Measurements from ENCODE around the gene HELQ. TPM values are rescaled to one million over a fixed set of nuclear protein-coding genes. Genes with fewer than 3 reads are reported as not detected.

HELQ gene
- total RNA-seq, 1 donor from 2014 or later: 15.7 TPM

DNA sequence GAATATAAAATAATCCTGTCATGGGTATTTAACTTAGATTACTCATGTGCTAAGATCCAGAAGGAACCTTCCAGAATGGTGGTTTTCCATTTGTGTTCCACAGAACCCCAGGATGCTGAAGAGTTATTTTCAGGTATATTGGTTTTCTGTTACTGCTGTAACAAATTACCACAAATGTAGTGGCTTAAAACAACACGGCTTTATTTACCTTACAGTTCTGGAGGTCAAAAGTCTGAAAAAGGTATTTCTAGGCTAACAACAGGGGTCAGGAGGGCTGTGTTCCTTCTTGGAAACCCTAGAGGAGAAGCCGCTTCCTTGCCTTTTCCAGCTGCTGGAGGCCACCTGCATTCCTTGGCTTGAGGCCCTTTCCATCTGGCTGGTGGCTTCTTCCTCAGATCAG, 63.1 kb downstream of the HELQ start:
- peaks cover 2% of the 10 kb centered on the region for H3K27me3 Mint-ChIP-seq (ENCODE audit: low read depth)
- no peak for DNase-seq (ENCODE audit: low read depth, low spot score)
- no peak overlapping the region for H3K27ac Mint-ChIP-seq (ENCODE audit: unreplicated experiment)
- H3K4me3 Mint-ChIP-seq: no peak overlapping the region
- H3K9me3 Mint-ChIP-seq: no peaks in the 10 kb centered on the region
- no peak for TF ChIP-seq CTCF (conservative IDR thresholded peaks at IDR 0.05)
- H3K36me3 Mint-ChIP-seq (ENCODE audit: low read depth): peaks cover 2% of the 10 kb centered on the region
- H3K4me1 Mint-ChIP-seq: no peaks in the 10 kb centered on the region

DNA sequence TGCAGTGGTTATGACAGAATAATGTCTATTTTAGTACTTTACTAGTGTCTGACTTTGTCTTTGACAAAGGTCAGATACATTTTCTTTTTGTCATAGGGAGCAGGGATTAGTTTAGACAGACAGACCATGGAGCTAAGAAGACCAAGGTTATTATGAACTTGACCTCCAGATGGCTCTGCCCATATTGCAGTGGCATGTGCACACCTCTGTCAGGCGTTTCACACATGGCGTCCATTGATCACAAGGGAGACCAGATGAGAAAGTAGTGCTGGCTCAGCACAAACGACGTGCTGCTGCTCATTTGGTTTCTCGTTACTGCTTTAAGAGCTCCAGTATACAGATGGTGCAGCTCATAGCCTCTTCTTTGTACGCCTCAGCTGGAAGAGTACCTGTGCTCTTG, 64.7 kb downstream of the HELQ start:
- Mint-ChIP-seq H3K27me3 (ENCODE audit: low read depth) (peaks cover 2% of the 10 kb centered on the region), H3K27ac (ENCODE audit: unreplicated experiment) (no peak overlapping the region), H3K36me3 (ENCODE audit: low read depth) (no peaks in the 10 kb centered on the region), H3K4me1 (no peaks in the 10 kb centered on the region), H3K9me3 (no peaks in the 10 kb centered on the region), H3K4me3 (no peak overlapping the region)
- no peak for DNase-seq (ENCODE audit: low read depth, low spot score)
- no peak for TF ChIP-seq CTCF (conservative IDR thresholded peaks at IDR 0.05)

DNA sequence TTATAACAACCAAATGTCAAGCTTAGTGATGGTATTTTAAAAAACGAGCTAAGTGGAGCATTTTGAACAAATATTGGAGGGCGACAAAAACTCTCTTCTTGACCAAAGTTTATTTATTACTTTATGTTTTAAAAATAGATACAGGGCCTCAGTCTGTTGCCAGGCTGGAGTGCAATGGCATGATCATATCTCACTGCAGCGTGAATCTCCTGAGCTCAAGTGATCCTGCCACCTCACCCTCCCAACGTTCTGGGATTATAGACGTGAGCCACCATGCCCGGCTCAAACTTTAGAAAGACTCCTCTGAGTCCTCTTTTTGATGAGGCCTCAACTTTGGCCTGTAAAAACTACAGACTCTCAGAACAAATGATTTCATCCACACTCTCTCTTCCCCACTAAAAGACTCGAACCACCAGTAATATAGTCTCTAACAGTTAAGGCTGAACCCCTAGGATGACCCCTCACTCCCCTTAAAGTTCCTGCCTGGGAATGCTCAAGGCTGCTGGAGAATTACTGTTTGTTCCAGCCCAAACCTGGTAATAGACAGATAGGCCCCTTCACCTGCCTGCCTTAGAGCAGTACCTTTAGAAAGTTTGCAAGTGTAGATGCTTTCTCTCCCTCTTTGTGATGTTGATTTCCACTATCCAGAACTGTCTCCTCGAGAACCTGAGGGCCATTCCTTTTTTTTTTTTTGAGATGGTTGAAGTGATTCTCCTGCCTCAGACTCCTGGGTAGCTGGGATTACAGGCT, 65.7 kb downstream of the HELQ start:
- H3K36me3 Mint-ChIP-seq (ENCODE audit: low read depth): no peaks in the 10 kb centered on the region
- no peak overlapping the region for H3K27ac Mint-ChIP-seq (ENCODE audit: unreplicated experiment)
- H3K27me3 Mint-ChIP-seq (ENCODE audit: low read depth): peaks cover 2% of the 10 kb centered on the region
- no peaks in the 10 kb centered on the region for H3K9me3 Mint-ChIP-seq
- no peaks in the 10 kb centered on the region for H3K4me1 Mint-ChIP-seq
- no peak for TF ChIP-seq CTCF (conservative IDR thresholded peaks at IDR 0.05)
- no peak for DNase-seq (ENCODE audit: low read depth, low spot score)
- no peak overlapping the region for H3K4me3 Mint-ChIP-seq

- no peaks in the 10 kb centered on the region for H3K4me1 Mint-ChIP-seq
- H3K27ac Mint-ChIP-seq (ENCODE audit: unreplicated experiment): no peak overlapping the region
- H3K9me3 Mint-ChIP-seq: peaks cover 3% of the 10 kb centered on the region
- peaks cover 2% of the 10 kb centered on the region for H3K27me3 Mint-ChIP-seq (ENCODE audit: low read depth)
- H3K36me3 Mint-ChIP-seq (ENCODE audit: low read depth): no peaks in the 10 kb centered on the region
- DNase-seq (ENCODE audit: low read depth, low spot score): no peak
- no peak for TF ChIP-seq CTCF (conservative IDR thresholded peaks at IDR 0.05)
- H3K4me3 Mint-ChIP-seq: no peak overlapping the region
Measured at GRCh38 chr4:83389037-83389720, 66.4 kb downstream of the HELQ start.

DNA sequence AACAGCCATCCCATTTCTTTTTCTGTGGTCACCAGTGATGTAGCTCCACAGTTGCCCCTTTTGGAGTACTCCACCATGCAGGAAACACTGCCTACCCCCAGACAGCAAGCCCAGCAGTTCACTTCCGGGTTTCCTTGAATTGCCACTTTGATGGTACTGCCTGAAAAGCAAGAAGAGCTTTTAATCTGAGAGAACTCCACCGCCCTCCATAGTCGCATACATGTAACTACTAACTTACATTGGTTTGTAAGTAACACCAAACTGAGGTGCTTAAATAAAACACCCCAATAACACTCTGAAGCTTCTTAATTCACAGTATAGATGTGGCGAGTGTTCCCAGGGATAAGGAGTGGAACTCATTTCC, 67.3 kb downstream of the HELQ start:
- Mint-ChIP-seq H3K9me3 (peaks cover 6% of the 10 kb centered on the region), H3K27ac (ENCODE audit: unreplicated experiment) (no peak overlapping the region), H3K4me1 (no peaks in the 10 kb centered on the region), H3K36me3 (ENCODE audit: low read depth) (no peaks in the 10 kb centered on the region), H3K4me3 (no peak overlapping the region), H3K27me3 (ENCODE audit: low read depth) (peaks cover 2% of the 10 kb centered on the region)
- no peak for TF ChIP-seq CTCF (conservative IDR thresholded peaks at IDR 0.05)
- DNase-seq (ENCODE audit: low read depth, low spot score): no peak

All from neural crest cell (in vitro differentiated cells).